Inferior parietal cortex (tissue), 1 donor: Measurements from ENCODE around the gene HSD17B13.
"Not testable (repeated sequence)": the region's sequence is repeated elsewhere in the genome, so short reads cannot be mapped to it uniquely, and the experiment has no call there.

ENCODE experiments used
- DNase-seq: peaks from one replicate; pipeline ENCODE4 v3.0.0-alpha.2; 2016; ENCODE audit errors: extremely low spot score

Gene HSD17B13

DNA sequence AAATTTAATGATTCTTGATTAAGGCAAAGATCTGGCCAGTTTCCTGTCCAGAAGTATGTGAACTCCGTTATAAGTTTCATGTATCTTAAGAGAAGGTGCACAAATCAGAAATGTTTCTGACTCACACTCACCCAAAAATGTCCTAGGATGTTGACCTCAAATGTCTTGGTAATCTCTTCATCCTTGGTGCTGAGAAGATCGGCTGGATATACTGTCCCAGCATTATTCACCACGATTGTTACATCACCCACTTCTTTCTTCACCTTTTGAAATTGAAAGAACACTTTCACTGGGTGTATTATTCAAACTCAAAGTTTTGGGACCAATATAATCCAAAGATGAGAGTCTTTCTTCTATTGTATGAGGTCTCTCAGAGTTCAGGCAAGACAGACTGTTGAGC lies 5.7 kb downstream of the HSD17B13 start:
- no peak for DNase-seq

DNA sequence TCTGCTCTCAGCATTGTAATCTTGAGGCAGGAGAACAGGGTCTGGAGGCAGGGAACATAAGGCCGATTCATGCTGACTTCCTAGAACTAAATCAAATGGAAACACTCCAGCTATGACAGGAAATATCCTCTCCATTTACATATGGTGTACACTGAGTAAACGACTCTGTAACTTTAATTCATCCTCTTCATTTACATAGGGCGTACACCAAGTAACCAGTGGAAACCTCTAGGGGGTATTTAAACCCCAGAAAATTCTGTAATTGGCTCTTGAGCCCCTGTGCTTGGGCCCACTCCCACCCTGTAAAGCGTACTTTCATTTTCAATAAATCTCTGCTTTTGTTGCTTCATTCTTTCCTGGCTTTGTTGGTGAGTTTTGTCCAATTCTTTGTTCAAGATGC lies 7.7 kb downstream of the HSD17B13 start:
- not testable (repeated sequence) for DNase-seq

DNA sequence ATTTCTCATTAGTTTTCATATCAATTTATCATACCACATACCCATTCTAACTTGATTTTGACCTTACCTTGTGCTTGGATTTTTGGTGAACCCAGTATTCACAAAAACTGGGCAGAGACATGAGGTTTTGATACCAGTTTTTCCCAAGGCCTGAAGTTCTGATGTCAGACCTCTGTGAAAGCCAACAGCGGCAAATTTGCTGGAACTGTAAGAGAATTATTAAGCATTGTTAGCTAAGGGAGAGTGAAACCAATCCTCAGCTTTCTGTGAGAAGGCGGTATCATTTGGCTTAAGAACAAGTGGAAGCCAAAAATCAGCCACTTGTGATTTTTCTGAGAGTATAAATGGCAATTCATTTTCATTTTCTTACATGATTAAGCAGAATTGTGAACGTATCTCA lies 8.9 kb downstream of the HSD17B13 start:
- DNase-seq, result no peak

DNA sequence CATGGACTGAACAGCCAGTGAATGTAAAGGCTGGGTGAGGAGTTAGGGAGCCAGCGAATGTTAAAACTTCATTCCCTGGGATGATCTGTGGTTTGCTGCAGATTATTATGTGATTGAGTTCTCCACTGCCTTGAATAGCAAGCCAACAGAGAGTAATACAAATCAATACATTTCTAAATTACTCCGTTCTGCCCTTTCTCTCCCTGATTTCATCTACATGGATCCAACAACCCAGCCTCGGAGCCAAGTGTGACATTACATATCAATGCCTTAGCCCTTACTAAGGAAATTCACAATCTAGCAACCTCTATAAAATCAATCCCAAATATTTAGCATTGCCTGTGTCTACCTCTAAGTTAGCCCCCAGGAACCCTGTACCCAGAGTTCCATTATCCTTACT lies 11.0 kb downstream of the HSD17B13 start:
- DNase-seq, result no peak

DNA sequence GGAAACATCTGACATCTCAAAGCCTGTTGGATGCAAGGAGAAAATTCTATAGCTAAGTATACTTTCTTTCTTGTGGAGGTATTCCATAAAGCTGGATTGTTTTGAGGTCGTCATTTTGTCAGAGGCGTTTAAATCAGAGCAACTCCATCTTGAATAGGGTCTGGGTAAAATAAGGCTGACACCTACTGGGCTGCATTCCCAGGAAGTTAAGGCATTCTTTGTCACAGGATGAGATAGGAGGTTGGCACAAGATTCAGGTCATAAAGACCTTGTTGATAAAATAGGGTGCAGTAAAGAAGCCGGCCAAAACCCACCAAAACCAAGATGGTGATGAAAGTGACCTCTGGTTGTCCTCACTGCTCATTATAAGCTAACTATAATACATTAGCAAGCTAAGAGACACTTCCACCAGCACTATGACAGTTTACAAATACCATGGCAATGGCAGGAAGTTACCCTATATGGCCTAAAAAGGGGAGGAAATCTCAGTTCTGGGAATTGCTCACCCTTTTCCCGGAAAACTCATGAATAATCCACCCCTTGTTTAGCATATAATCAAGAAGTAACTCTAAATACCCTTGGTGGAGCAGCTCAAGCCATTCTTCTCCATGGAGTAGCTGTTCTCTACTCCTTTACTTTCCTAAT lies 11.9 kb downstream of the HSD17B13 start:
- DNase-seq, result no peak

DNA sequence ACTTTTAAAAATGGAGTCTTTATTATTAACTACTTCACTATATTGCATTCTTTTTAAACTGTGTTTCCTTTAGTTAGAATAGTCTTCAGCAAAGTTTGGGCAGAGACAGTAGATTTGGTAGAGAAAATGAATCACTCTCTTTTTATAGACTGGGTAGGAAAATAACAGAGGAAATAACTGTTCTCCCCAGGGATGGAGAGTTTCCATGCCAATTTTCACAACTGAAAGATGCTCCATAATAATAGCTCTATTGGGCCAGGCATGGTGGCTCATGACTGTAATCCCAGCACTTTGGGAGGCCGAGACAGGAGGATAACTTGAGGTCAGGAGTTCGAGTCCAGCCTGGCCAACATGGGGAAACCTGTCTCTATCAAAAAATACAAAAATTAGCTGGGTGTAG lies 13.1 kb downstream of the HSD17B13 start:
- no peak for DNase-seq

DNA sequence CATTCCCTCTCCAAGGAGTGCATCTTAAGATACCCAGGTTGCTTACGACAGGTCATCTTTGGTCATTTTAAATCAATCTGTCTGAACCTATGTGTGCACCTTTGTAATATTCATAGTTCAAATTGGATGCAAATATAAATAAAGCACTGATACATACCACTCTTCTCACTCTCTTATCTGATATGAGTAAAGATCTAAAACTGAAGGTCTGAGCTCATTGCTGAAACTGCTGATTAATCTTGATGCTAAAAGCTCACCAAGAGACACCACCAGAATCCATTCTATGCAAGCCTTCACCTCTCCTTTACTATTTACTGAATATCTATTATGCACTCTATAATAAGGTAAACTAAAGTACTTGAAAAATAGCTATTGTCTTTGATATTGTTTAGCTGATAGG lies 16.6 kb downstream of the HSD17B13 start:
- no peak for DNase-seq

DNA sequence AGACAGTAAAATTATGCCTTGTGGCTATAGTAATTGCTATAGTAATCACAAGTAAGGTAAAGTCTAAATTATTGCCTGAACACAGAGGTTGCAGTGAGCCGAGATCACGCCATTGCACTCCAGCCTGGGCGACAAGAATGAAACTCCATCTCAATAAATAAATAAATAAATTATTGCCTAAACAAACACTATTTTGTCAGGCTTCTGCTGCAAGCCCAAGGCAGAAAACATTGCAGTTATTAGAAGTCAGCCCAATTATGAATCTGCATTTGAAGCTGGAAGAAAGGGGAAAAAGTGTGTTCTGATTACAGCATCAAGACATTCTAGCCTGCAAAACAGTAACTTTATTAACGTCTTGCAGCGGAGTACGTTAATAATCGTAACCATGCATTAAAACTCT lies 17.1 kb downstream of the HSD17B13 start:
- no peak for DNase-seq

DNA sequence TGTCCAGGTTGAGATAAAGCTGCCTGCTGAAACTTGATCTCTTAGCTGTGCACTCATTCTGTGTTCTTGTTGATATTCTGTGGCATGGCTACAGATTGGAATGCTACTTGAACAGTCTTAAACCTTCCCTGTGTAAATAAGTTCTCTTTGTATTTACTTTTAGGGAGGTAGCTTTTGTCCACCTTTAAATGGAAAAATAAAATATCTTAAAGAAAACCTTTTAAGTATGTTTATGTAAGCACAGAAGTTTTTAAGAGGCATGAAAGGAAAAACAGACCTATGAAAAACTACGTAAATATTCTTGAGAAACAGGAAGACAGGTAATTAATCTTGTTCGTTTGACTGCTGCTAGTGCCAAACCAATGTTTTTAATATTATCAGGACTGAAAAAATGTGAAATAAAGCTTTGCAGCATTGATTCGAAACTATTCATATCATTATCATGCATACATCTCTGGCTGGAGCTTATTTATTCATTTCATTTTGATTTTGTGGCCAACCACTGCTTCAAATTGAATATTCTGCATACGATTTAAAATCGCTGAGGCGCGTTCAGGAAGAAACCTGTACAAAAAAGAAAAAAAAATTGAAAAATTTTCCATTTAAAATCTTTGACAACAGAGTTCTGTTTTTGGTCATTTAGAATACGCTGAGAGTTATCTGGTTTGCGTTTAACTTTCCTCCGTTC lies 17.8 kb downstream of the HSD17B13 start:
- no peak for DNase-seq

DNA sequence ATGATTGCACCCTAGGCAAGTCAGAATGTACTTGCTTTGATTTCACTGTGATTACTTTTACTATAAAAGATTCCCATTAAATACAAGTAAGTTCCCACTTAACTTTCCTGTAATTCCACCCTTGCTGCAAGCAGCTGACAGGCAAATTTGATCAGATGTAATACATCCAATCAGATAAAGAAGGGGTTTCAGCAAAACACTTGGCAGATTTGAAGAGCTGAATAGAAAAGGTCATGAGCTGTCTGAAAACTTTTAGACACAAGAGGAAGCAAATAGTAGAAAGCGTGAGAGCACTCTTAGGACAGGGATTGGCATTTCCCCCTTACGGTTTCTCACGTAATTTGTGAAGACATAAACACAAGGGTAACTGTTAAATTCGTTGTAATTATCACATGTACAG lies 22.8 kb downstream of the HSD17B13 start:
- DNase-seq, result no peak

DNA sequence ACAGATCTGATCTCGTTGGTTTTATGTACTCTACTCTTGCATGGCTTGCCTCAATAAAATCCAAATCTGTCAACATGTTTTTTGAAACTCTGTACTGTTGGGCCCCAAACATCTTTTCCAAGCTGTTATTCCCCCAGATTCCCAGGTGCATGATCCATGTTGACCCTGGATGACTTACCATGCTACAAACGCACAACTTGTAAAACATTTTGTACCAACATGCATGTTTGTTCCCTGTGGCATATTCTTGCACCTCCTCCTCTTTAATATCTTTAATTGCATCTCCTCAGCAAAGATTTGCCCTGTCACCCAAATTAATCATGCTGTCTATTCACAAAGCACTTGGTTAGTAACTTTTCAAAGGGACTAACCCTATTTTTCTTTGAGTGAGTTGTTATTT lies 24.3 kb downstream of the HSD17B13 start:
- DNase-seq, result no peak

DNA sequence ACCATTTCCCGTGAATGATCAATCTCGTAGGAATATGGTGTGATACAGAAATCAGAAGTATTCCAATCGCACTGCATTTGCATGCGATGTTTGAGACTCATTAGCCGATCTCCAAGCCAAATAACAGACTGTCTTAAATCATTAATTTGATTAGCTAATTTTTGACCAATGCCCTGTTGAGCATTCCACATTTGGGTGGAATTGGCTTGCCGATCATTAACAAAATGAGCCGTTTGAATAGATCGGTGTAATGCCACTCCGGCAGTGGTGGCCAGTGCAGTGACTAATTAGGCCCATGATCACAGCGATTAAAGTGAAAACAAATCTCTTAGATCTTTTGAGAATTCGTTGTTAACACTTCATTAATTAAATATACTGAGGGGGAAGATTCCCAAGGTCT lies 27.8 kb downstream of the HSD17B13 start:
- not testable (repeated sequence) for DNase-seq

DNA sequence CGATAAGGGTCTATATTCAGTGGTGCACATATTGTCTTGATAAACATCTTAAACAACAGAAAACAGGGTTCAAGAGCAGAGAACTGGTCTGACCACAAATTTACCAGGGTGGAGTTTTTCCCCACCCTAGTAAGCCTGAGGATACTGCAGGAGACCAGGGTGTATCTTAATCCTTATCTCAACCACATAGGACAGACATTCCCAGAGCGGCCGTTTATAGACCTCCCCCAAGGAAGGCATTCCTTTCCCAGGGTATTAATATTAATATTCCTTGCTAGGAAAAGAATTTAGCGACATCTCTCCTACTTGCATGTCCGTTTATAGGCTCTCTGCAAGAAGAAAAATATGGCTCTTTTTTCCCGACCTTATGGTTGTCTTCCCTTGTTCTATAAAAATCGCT lies 28.8 kb downstream of the HSD17B13 start:
- DNase-seq, result not testable (repeated sequence)

DNA sequence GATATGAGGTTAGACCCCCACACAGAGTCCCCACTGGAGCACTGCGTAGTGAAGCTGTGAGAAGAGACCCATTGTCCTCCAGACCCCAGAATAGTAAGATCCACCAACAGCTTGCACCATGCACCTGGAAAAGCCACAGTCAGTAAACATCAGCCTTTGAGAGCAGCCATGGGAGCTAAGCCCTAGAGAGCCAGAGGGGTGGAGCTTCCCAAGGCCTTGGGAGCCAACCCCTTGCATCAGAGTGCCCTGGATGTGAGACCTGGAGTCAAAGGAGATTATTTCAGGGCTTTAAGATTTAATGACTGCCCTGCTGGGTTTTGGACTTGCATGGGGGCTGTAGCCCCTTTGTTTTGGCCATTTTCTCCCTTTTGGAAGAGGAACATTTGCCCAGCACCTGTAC lies 35.7 kb downstream of the HSD17B13 start:
- DNase-seq, result no peak

DNA sequence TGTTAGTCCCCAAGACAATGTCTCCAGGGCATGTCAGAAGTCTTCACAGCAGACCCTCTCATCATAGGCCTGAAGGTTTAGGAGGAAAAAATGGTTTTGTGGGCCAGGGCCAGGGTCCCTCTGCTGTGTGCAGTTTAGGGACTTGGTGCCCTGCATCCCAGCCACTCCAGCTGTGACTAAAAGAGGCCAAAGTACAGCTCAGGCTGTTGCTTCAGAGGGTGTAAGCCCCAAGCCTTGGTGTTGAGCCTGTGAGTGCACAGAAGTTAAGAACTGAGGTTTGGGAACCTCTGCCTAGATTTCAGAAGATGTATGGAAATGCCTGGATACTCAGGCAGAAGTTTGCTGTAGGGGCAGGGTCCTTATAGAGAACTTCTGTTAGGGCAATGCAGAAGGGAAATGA lies 38.4 kb downstream of the HSD17B13 start:
- DNase-seq, result not testable (repeated sequence)

DNA sequence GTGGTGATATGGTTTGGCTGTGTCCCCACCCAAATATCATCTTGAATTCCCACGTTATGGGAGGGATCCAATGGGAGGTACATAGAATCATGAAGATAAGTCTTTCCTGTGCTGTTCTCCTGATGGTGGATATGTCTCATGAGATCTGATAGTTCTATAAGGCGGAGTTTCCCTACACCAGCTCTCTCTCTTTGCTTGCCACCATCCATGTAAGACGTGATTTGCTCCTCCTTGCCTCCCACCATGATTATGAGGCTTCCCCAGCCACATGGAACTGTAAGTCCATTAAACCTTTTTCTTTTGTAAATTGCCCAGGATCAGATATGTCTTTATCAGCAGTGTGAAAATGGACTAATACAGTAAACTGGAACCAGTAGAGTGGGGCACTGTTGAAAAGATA lies 39.5 kb downstream of the HSD17B13 start:
- no peak for DNase-seq

DNA sequence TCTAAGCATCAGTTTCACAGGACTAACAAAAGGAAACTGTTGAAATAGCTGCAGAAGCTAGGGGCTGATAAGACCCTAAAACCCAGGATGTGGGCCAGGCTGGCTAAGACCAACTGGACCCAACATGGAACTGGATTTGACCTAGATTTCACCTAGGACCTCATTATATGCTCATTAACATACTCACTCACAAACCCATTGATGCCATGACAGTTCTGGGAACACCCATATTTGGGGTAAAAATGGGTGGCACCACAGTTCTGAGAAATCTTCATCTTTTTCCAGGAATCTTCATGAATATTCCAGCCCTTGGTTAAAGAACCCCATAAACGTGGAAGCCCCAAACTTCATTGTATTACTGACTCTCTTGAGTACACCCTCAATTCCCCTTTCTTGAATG lies 41.1 kb downstream of the HSD17B13 start:
- no peak for DNase-seq

DNA sequence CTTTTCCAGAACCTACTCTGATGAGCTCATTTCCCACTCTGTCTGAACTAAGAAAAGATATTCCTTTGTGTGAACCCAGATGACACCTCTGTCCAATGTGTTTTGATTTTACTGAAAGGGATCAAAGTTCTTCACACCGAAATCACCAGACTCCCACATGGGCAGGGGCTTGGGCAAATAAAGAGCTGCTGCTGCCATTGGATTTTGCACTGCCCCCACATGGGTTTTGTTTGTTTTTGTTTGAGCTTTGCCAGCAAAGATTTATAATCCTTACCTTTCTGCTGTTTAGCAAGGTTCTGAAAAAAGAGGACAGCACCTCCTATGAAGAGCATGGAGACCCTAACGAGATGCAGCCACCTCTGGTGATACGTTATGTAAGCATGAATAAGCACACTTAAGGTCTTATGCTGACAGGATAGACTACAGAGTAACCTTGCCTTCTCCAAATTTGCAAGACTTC lies 44.3 kb downstream of the HSD17B13 start:
- DNase-seq, result no peak

DNA sequence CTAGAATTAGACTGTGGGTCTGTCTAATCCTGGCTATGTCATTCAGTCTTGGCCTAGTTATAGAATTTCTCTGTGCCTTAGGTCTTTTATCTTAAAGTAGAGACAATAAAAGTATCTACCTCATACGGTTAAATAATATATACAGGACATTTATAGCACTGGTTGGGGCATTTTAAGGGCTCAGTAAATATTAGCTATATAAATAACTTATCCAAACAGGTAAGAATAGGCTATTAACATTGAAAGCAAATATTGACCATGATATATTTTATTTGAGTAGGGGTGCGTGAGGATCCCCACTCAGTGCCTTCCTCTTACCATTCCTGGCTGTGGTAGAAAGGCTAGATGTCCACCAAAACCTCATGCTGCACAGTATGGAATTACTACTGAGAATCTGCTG lies 47.4 kb downstream of the HSD17B13 start:
- no peak for DNase-seq

DNA sequence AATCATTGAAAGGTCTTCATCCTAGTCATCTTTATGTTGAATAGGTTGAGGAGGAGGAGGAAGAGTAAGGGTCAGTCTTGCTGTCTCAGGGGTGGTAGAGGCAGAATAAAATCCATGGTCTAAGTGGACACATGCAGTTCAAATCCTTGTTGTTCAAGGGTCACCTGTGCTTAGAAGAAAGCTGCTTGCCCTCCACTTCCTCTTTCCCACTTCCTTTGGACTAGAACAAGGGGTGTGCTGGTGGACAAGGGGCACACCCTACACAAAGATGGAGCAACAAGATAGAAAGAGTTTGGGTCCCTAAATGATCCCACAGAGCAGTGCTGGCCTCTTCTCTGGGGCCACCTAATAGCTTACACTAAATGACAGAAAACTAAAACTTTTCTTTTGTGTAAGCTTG lies 47.9 kb downstream of the HSD17B13 start:
- no peak for DNase-seq

DNA sequence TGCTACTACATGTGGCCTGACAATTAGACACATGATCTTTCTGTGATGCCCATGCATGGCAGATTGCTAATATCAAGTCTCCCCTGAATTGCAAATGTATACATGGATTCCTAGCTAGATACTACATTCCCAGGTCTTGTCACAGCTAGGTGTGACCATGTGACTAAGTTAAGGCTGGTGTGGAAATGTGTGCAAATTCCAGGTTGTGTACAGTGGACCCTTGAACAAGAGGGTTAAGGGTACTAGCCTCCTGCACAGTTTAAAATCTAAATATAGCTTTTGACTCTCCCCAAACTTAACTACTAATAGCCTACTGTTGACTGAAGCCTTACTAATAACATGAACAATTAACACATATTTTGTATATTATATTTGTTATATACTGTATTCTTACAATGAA lies 48.4 kb downstream of the HSD17B13 start:
- no peak for DNase-seq

DNA sequence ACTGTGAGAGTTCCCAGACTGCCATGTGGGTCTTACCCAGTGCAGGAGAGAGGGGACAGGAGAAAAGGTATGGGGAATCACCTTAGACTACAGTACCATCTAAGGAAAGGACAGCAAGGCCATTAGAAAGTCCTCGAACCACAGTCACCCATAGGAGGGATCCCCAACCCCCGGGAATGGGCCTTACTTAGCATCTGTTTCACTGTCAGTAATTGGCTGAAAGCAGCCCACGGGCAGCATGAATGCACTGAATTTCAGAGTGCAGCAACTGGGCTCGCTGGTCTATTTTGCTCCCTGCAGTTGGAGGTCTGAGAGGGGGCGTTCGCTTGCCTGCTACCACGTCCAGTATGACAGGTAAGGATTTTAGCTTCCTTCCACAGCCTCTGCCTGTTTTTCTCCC lies 51.9 kb downstream of the HSD17B13 start:
- no peak for DNase-seq

DNA sequence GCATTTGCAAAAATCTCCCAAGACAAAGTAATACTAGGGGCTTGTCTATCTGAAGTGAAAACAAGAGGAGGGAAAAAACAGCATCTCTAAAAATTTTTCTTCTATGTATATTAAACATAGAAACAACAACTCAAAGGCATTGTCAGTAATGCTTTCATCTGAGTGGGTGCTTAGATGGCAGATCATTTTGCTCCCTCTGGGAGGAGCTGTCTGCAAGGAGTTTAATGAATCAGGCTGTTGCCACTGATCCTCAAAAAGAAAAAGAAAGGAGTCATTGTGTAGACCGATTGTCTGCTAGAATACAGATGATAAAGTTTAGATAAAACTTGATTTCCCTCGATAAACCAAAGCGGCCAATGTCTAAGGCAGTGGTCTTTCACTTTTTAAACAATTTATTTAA lies 52.5 kb downstream of the HSD17B13 start:
- peak; percentile 73 for DNase-seq

DNA sequence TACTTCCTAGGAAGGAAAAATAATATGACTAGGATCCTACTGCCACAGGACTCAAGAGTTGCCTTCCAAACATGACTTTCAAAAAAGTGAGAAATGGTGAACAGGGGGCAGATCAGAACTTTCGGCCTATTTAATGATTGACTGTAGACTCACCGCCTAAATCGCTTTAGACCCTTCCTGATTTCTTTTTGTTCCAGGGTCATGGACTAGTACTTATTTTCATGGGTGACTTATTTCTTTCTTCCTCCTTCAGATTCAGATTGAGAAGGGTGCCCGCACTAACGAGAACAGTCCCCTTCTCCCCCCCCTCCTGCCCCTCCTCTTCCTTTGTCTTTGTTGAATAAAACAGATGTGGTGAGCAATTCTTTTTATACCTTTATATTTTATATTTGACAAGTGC lies 54.3 kb downstream of the HSD17B13 start:
- DNase-seq, result no peak
